GM21515 (cell line): Measurements from ENCODE around the gene MRPL12.

Experiments used
- ATAC-seq: cut with Tn5 transposase; IDR thresholded peaks from one replicate; pipeline ENCODE4 v1.9.1; 2021; ENCODE audit not compliant: unreplicated experiment

MRPL12 gene

DNA sequence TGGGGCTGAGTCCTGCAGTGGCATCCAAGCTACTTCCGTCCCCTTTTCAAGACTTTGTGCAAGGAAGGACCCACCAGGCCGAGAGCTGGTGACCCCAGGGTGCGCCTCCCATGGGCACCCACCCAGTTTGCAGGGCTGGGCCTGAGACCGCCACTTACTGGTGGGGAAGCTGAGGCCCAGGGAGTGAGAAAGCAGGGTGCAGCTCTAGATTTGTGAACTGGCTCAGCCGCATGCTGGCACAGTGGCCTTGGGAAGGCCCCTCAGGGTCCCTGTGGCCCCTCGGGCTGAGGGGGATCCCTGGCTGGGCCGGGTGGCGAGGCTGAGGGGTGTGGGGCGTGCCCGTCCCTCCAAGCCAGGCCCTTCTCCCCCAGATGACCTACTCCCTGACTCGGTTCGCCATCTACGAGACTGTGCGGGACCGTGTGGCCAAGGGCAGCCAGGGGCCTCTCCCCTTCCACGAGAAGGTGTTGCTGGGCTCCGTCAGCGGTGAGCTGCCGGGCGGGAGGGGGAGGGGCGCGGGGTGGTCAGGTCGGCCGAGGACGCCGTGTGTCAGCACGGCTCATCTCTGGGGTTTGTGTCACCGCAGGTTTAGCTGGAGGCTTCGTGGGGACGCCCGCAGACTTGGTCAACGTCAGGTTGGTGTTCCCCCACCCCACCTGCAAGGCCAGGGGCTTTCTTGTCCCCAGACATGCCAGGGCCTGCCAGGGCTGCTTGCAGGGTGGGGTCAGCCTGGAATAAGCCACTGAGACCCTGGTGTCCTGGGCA, 12.1 kb downstream of the MRPL12 start:
- no peak for ATAC-seq

DNA sequence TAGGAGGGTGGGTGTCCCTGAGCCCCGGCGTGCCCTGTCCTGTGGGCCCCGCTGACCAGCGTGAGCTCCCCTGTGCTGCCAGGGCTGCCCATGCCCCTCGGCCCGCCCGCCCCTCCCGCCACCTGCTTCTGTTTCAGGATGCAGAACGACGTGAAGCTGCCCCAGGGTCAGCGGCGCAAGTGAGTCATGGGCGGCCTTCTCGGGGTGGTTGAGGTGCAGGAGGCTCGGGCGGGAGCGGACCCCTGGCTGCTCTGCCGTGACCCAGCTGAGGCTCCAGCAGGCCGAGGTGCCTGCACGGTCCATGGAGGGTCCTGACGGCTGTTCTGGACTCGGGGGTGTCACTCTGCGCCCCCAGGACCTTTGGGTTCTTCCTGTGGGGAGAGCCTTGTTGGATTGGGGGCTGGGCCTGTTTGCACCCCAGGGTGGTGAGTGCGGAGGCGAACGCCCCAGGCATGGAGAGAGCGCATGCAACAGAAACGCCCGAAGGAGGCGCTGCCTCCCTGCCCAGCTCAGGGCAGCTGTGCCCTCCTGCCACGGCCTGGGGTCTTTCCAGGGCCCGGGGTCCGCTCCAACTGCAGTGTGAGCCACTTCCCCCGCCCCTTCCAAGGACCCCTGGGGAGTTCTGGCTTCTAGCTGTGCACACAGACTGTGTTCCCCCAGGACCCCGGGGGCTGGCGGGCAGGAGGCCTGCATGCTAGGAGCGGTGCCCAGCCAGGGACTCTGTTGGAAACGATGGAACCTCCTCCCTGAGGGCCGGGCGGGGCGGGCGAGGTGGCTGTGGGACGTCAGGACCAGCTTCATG, 12.9 kb downstream of the MRPL12 start:
- ATAC-seq = no peak

DNA sequence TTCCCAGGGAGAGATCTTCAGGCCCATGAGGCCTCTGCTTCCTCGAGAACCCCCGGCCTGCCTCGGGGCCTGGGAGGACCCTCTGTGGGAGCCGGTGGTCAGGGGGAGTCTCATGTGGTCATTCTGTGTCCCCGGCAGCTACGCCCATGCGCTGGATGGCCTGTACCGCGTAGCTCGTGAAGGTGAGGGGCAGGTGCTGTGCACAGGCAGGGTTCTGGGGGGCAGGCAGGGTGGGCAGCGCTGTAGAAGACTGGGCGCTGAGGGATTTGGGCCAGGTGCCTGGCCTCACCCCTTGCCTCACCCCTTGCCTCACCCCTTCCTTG, 13.5 kb downstream of the MRPL12 start:
- ATAC-seq = no peak

GRCh38 chr17:81717049-81717765, 14.0 kb downstream of the MRPL12 start:
- no peak for ATAC-seq

- no peak for ATAC-seq
These were observed 14.6 kb downstream of the MRPL12 start for GRCh38 chr17:81717766-81718089.

- ATAC-seq = no peak
These were observed 16.5 kb downstream of the MRPL12 start for GRCh38 chr17:81719410-81720266.

GRCh38 chr17:81720267-81721071, 17.3 kb downstream of the MRPL12 start:
- ATAC-seq = no peak

DNA sequence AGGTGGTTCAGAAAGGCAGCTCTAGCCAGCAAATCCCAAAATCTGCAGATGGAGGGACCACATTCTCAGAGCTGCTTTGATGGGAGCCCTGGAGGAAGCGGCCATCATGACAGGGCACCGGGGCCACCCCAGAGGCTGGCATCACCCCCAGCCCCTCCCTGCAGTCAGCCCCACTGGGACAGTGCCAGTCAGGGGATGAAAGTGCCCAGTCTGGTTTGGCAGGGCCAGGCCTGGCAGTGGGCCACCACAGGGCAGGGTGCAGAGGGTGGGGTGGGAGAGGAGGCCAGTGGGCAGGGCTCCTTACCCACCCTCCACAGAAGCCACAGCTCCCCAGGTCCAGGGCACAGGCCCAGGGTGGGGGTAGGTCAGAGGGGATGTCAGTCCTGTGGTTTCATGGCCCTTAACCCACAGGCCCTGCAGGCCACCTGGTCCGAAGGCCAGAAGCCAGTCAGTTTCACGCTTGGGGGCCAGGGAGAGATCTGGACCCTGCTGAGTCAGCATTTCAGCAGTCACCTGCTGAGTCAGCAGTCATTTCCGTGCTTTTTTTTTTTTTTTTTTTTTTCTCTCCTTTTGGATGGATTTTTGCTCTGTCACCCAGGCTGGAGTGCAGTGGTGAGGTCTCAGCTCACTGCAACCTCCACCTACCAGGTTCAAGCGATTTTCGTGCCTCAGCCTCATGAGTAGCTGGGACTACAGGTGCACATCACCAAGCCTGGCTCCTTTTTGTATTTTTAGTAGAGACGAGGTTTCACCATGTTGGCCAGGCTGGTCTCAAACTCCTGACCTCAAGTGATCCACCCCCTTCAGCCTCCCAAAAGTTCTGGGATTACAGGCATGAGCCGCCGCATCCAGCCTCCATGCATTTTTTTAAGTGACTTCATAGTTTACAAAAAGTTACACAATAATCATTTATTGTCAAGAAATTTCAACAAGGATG, 19.3 kb downstream of the MRPL12 start:
- ATAC-seq = no peak

DNA sequence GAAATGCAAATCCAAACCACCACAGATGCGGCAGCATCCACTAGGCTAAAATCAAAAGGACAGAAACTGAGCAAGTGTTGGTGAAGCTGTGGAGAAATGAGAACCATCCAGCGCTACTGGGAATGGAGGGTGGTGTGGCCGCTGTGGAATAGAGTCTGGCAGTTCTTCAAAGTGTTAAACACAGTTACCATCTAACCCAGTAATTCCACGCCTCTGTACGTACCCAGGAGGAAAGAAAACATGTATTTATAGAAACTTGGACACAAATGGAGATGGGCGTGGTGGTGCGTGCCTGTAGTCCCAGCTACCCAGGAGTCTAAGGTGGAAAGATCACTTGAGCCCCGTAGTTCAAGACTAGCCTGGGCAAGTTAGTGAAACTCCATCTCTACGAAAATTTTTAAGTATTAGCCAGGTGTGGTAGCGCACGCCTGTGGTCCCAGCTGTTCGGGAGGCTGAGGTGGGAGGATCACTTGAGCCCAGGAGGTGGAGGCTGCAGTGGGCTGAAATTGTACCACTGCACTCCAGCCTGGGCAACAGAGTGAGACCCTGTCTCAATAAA, 20.6 kb downstream of the MRPL12 start:
- no peak for ATAC-seq

DNA sequence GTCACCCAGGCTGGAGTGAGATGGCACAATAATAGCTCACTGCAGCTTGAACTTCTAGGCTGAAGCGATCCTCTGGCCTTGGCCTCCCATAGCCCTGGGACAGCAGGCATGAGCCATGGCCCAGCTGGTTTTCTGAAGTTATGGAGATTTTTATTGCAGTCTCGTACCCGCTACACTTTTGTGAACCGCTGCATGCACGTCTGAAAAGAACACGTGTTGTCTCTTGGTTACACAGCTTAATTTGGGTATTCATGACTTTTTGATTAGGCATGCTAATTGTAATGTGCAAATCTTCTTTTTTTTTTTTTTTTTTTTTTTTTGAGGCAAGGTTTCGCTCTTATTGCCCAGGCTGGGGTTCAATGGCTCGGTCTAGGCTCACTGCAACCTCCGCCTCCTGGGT, 22.3 kb downstream of the MRPL12 start:
- no peak for ATAC-seq

GRCh38 chr17:81726004-81726403, 22.8 kb downstream of the MRPL12 start:
- ATAC-seq = no peak

DNA sequence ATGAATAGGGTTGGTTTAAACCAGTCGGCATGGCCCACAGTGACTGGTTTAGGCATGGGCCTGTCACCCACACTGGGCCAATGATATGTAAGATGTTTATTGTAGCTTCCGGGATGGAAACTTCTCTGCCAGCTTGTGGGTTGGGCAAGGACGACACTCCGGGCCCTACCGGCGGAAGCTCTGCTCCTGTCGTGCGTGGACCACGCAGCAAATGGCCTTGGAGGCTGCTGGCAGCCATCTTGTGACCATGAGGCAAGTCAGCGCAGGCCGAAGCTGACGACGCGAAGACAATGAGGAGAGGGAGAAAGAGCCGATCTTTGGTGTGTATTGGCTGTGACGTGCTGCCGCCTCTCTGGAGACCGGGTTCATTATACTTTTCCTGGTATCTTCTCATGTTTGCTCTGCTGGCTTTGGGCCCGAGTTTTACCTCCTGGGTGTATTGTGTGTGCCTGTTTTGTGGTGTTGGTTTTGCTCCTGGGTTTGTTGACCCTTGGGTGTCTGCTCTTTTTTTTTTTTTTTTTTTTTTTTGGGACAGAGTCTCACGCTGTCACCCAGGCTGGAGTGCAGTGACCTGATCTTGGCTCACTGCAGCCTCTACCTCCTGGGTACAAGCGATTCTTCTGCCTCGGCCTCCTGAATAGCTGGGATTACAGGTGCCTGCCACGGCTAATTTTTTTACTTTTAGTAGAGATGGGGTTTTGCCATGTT, 24.3 kb downstream of the MRPL12 start:
- ATAC-seq = no peak

DNA sequence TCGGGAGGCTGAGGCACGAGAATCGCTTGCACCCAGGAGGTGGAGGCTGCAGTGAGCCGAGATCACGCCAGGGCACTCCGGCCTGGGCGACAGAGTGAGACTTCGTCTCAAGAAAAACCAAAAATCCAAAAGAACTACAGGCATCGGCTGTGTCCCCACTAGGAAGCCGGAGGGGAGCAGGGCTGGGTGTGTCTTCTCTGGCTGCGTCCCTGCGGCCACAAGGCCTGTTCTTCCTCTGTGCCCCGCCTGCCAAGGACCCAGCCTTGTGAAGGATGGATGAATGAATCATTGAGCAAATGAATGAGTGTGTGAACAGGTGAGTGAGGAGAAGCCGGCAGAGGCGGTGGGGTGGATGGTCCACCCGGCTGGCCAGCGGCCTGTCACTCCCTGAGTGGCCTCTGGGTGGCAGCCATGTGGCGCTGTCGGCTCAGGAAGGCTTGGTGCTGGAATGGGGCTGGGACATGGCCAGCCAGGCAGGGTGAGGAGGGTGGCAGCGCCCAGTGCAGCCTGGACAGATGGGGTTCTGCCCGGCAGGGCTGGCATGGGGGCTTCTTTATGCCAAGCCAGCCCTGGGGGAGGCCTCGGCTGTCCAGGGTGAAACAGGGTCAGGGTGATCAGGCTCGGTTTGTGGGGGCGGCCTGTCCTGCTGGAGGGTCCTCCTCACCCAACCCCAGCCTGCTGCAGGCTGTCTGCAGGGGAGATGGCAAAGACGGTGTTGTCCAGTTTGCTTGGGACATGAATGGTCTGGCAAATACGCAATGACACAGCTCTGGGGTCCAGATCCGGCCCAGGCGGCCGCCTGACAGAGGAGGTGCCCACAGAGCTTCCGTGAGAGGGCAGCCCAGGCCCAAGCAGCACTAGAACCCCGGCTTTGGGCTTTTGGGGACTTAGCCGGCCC, 30.6 kb downstream of the MRPL12 start:
- peak; percentile 53 for ATAC-seq

DNA sequence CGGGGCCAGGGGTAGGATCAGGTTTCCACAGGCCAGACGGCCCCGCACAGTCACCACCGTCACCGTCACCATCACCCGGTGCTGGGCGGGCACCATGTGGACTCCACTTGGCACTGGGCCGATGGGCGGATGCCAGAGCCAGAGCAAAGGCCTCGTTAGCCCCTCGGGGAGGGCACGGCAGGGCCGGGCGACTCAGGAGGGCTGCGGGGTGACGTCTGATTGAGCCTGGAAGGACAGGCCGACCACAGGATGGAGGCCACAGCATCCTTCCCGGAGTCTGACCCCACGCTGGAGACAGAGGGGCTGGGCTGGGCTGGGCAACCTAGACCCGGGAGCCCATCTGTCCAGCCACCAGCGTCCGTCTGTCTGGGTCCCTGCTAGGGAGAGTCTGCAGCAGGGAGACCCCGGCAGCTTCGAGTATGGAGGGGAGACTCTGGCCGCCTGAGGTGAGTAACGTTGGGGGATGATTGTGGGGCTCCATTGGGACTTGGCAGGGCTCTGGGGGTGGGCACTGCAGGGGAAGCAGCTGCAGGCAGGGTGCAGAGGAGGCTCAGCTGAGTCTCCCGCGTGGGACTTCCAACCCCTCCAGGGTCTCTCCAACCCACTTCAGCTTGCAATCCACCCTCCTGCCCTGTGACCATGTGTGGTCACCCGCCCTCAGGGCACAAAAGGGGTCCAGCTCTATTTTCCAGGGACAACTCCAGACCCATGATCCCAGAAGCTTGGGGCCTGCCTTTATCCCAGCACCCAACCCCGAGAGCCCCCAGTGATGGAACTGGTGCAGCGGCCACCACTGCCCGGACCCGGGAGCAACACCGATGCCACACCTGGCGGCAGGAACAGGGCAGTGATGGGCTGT, 31.5 kb downstream of the MRPL12 start:
- ATAC-seq = no peak

DNA sequence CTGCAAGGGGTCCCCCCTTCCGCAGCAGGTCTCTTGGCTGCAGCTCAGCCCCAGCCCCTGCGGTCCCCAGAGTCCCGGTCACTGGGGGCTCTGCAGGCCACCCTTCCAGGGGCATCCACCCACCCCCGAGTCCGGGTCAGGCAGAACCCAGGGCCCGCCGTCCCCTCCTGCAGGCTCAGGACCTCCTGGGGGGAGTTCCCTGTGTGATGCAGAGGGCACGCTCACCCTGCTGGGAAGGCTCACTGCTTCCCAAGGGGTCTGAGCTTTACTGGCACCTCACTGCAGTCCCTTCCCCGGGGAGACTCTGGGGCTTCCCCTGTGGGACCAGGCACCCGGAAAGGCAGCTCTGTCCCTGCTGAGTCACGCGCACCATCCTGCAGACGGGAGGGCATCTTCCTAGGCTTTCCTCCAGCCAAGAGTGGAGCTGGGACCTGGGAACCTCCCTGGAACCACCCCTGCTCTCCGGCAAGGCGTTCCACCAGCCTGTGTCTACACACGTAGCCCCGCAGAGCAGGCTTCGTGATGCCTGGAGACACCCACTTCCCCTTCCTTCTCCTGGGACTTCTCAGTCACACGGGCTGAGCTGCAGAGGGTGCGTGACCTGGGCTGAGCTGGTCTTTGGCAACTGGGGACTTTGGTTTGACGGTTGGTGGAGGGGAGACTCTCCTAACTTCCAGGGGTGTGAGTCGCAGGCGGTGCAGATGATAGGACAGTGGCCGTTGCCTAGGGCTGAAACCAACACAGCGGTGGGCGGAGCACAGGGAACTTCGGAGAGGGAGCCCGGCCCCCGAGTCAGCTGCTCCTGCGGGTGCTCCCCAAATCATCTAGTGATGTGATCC, 32.3 kb downstream of the MRPL12 start:
- no peak for ATAC-seq
